Measurements from ENCODE around the gene TENM3. TPM values are rescaled to one million over a fixed set of nuclear protein-coding genes. Genes with fewer than 3 reads are reported as not detected.

Gene TENM3
- total and polyA plus RNA-seq, 2 of the 8 experiments (the other 6 are each of a cell fraction or from before 2014, with no cell fraction given): 36.9 to 69.3 TPM

DNA sequence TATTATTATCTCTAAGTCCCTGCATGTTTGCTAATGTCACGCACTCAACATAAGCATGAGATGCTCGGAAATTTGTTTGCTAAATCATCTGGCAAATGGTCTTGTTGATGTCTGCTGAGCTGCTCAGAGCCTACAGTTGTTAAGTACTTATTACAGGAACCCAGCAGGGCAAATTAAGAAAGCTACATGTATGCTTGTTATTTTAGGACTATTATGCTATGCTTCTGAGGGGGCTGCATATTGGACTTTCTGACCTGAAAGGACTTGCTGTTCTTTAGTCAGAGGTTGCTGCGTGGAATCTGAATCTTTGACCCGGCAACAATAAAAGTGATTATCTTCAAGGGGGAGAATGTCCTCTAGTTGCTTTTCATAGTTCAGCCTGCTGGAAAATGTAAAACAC, 36.3 kb upstream of the TENM3 start:
- H3K9ac ChIP-seq (replicated peaks in 1 of 4; ENCODE audit: extremely low read depth in 1 of 4, low read depth in 3 of 4, low read length in 3 of 4): no peak overlapping the region

More for the DNA sequence above, 36.3 kb upstream of the TENM3 start:
- Histone ChIP-seq H3K14ac (ENCODE audit: insufficient read length) (no peak overlapping the region), H2BK15ac (ENCODE audit: low read length) (no peak overlapping the region), H3K4me2 (ENCODE audit: insufficient read depth in 1 of 2, low read depth in 2 of 2, low read length in 2 of 2) (no peak overlapping the region; a peak in 1 of 4 replicates), H3K23me2 (ENCODE audit: low read depth, low read length) (no peaks in the 10 kb centered on the region), H3K4me3 (ENCODE audit: extremely low read depth in 1 of 4, insufficient read depth in 2 of 4, low read depth in 3 of 4, low read length in 4 of 4) (no peak overlapping the region), H2BK12ac (ENCODE audit: low read depth, low read length) (no peak overlapping the region), H3K9me3 (ENCODE audit: insufficient read depth in 2 of 2, low read depth in 1 of 2, low read length in 1 of 2) (no peaks in the 10 kb centered on the region), H3K79me2 (ENCODE audit: control insufficient read depth in 1 of 2, insufficient read depth in 2 of 2, low read length in 2 of 2) (peaks cover 0 to 5% of the 10 kb centered on the region in 2 experiments; a peak in 1 of 4 replicates), H2AFZ (ENCODE audit: low read length) (no peak overlapping the region), H2BK20ac (ENCODE audit: low read length) (no peak overlapping the region), H3K56ac (replicated peaks; ENCODE audit: insufficient read length, low read depth, low read length) (no peak overlapping the region), H3K18ac (ENCODE audit: extremely low read depth, low read length) (no peak overlapping the region), H3K23ac (ENCODE audit: insufficient read length) (no peak overlapping the region), H4K91ac (replicated peaks; ENCODE audit: insufficient read length, low read length) (no peak overlapping the region), H3K27me3 (replicated peaks in 1 of 4; ENCODE audit: control insufficient read depth in 3 of 4, extremely low read depth in 1 of 4, insufficient read depth in 3 of 4, low read length in 3 of 4) (no peaks in the 10 kb centered on the region), H3K27ac (ENCODE audit: low read depth, low read length) (no peak overlapping the region), H4K5ac (ENCODE audit: insufficient read length, low read depth, low read length) (no peak overlapping the region), H2AK5ac (ENCODE audit: low read depth, low read length) (no peak overlapping the region), H4K8ac (ENCODE audit: extremely low read depth, insufficient read depth, low read length) (no peak overlapping the region), H3K36me3 (ENCODE audit: control insufficient read depth in 2 of 4, insufficient read depth in 4 of 4, low read length in 3 of 4) (no peaks in the 10 kb centered on the region), H2BK5ac (ENCODE audit: low read depth, low read length) (no peak overlapping the region), H4K20me1 (replicated peaks in 1 of 2; ENCODE audit: control insufficient read depth in 1 of 2, insufficient read depth in 2 of 2, low read length in 2 of 2) (peaks cover 0 to 2% of the 10 kb centered on the region in 2 experiments), H3K79me1 (ENCODE audit: low read depth, low read length) (no peaks in the 10 kb centered on the region; the same call in 1 of the 2 replicates), H3K4me1 (replicated peaks in 1 of 4; ENCODE audit: control insufficient read depth in 3 of 4, insufficient read depth in 4 of 4, low read length in 3 of 4) (peaks cover 0 to 14% (median 11%) of the 10 kb centered on the region in 4 experiments; a peak in 6 of 7 replicates), H2BK120ac (replicated peaks; ENCODE audit: low read depth, low read length) (no peak overlapping the region), H3K4ac (replicated peaks; ENCODE audit: insufficient read length, low read depth, low read length) (no peak overlapping the region)
- DNase-seq (ENCODE audit: low read depth in 1 of 2, low spot score in 2 of 2): no peak
- CTCF ChIA-PET (ENCODE audit: partially characterized antibody): no interaction called here
- FAIRE-seq: no peak
- 63% methylated on average over 4 of the region's 4 CpGs; no CpG with 5 or more reads in 1 of the 2 experiments for WGBS, 2 experiments (ENCODE audit: extremely low coverage in 1 of 2, insufficient coverage in 1 of 2, insufficient read length in 1 of 2, insufficient replicate concordance in 2 of 2, low coverage in 1 of 2, low lambda C conversion rate in 2 of 2, missing lambda C conversion rate in 1 of 2)
- TF ChIP-seq RBBP5 (IDR thresholded peaks at IDR 0.05; ENCODE audit: borderline replicate concordance, low read depth, low read length) (no peak), RAD21 (IDR thresholded peaks at IDR 0.05 in 1 of 2, conservative IDR thresholded peaks at IDR 0.05 in 1 of 2; ENCODE audit: low read depth in 2 of 2, low read length in 2 of 2) (no peak), HDAC2 (IDR thresholded peaks at IDR 0.05; ENCODE audit: borderline replicate concordance in 1 of 2, low read depth in 2 of 2, low read length in 2 of 2) (no peak), RNF2 (IDR thresholded peaks at IDR 0.05; ENCODE audit: borderline replicate concordance, low read depth, low read length, missing control alignments, poor library complexity, severe bottlenecking) (no peak), POLR2A (IDR thresholded peaks at IDR 0.05; ENCODE audit: control extremely low read depth in 1 of 2, low read depth in 2 of 2, low read length in 2 of 2) (no peak), BACH1 (IDR thresholded peaks at IDR 0.05; ENCODE audit: low read length) (no peak), SIRT6 (IDR thresholded peaks at IDR 0.05; ENCODE audit: low read length) (no peak), TBP (IDR thresholded peaks at IDR 0.05; ENCODE audit: low read depth, low read length) (no peak)
- POLR2A ChIA-PET (ENCODE audit: partially characterized antibody): interaction anchor here (1.7 kb wide), 1 partner anchor 19 kb away, joined by 4 read pairs; no protein-coding TSS in a partner anchor
